Measurements from ENCODE around the gene DNAAF9.

DNAAF9 gene

DNA sequence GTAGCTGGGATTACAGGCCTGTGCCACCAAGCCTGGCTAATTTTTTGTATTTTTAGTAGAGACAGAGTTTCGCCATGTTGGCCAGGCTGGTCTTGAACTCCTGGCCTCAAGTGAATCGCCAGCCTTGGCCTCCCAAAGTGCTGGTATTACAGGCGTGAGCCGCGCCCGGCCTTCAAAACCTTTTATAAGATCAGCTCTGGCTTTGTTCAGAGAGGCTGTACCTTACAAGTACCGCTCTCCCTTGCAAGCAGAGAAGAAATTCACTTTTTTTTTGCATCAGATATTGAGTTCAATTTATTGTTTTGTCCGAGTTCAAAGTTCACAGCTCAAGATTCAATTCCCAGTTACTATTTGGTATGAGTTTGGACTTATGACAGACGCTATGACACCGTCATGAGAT lies 1.9 kb upstream of the DNAAF9 start:
- DNase-seq = no peak

- no peak for DNase-seq
These were observed 535 bp upstream of the DNAAF9 start for GRCh38 chr20:3407771-3408637.

DNA sequence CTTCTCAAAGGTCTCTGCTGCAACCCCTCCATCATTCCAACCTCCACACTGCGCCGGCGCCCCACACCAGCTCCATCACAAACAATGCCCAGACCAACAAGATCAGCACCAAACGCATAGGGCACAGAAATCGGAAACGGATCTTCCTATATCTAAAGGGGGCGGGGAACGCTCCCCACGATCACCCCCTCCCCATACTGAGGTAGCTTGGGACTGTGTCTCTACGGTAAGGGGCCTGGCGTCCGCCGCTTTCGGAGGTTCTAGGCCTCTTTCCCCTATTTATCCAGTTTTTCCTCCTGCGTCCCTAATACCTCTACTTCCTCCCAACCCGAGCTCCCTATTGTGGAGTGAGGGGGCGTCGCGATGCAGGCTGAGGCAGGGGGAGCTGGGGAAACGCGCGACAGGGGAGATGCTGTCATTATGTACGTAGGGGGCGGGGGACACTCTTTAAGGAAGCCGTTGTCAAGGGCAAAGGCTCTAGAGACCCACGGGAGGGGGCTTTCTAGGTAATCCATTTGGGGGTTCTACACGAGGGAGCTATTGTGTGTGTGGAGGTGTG lies 909 bp downstream of the DNAAF9 start:
- no peak for DNase-seq

DNA sequence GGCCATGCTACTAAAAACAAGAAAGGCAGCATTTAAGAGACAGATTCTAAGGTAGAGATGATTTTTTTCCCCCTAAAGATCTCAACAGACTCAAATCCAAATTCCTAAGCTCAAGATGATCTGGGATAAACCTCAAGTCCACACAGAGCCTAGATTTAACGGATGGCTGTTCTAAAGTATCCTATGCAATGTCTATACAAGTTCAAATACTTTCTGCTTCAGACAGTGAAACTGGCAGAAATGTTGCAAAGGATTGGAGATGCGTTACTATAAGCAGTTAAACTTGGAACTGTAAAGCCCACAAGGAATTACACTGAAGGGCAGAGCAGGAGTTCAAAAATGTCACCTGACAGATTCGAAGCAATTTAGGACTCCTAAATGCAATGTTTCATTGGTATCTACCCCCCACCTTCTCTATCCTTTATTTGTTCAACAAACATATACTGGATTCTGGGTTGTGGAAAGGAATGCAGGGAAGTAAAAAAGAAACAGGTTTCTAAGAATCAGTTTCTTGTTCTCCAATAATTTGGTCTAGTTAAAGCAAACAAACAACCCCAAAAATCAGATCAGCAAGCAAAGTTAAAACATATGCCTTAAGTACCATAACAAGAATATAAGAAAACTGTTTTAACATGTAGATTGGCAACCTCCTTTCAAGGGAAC lies 1.6 kb downstream of the DNAAF9 start:
- no peak for DNase-seq

- no peak for DNase-seq
These were observed 2.3 kb downstream of the DNAAF9 start for GRCh38 chr20:3405139-3405538.

GRCh38 chr20:3404402-3404801 lies 3.1 kb downstream of the DNAAF9 start:
- no peak for DNase-seq

DNA sequence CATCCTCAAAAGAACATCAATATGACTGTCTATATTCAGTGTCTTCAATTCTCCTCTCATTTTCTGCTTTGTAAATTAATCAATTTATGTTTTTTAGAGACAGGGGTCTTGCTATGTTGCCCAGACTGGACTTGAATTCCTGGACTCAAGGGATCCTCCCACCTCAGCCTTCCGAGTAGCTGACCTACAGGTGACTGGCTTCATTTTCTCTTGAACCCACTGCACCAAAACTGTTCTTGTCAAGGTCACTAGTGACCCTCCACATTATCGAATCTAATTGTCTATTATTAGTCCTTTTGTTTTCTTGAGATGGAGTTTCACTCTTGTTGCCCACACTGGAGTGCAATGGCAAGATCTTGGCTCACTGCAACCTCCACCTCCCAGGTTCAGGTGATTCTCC lies 3.7 kb downstream of the DNAAF9 start:
- no peak for DNase-seq

- DNase-seq = no peak
These were observed 5.0 kb downstream of the DNAAF9 start for GRCh38 chr20:3402453-3402852.

GRCh38 chr20:3400260-3401155 lies 7.0 kb downstream of the DNAAF9 start:
- DNase-seq = no peak

GRCh38 chr20:3398681-3399252 lies 8.7 kb downstream of the DNAAF9 start:
- no peak for DNase-seq

DNA sequence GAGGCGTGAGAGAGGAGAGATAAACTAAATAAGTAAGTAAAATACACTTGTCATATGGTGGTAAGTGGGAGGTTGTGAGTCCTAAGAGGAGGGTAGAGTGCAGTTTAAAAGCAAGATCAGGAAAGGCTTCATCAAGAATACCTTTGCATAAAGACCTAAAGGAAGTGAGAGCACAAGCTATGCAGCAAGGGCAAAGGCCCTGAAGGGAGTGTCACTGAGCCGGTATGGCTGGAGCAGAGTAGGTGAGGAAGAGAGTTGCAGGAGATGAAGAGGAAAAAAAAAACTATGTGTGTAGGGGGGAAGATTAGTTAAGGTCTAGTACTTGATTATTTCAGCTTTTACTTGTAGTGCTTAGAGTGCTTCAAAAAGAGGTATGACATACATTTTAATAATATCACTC lies 11.0 kb downstream of the DNAAF9 start:
- DNase-seq = no peak

- DNase-seq = no peak
These were observed 14.7 kb downstream of the DNAAF9 start for GRCh38 chr20:3392756-3393155.

- DNase-seq = no peak
These were observed 16.6 kb downstream of the DNAAF9 start for GRCh38 chr20:3390759-3391425.

GRCh38 chr20:3383878-3384495 lies 23.5 kb downstream of the DNAAF9 start:
- no peak for DNase-seq

- DNase-seq = no peak
These were observed 24.6 kb downstream of the DNAAF9 start for GRCh38 chr20:3382836-3383235.

- DNase-seq = no peak
These were observed 27.0 kb downstream of the DNAAF9 start for GRCh38 chr20:3380228-3381070.

GRCh38 chr20:3378138-3378537 lies 29.3 kb downstream of the DNAAF9 start:
- no peak for DNase-seq

GRCh38 chr20:3377644-3378043 lies 29.8 kb downstream of the DNAAF9 start:
- no peak for DNase-seq

- DNase-seq = no peak
These were observed 33.2 kb downstream of the DNAAF9 start for GRCh38 chr20:3374296-3374695.

DNA sequence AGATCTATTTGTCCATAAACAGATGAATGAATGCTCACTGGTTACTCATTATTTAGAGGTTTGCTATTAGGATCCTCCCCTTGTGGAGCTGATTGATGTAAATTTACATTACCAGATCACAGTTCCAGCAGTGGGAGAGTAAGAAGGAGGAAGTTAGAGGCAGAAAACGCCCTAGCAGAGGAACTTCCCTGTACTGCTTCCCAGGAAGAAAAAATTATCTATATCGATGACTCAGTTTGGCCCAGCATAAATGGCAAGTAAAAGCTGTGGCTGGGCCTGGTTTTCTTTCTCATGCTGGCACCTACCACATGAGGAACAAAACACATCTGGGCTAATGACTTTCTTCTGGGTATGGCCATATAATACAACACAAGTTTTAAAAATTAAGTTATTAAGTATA lies 35.7 kb downstream of the DNAAF9 start:
- no peak for DNase-seq

GRCh38 chr20:3367089-3367488 lies 40.4 kb downstream of the DNAAF9 start:
- no peak for DNase-seq

Data from SHP77 treated with DMSO at 0.1 percent for 48 hours (cell line).